OCI-LY1 (cell line): Measurements from ENCODE around the gene PKD1L1.

ENCODE experiments used
- H2AFZ ChIP-seq: fragments of 200-600 bp; sonication (generic), shearing (Covaris generic); 2 replicates; pipeline ENCODE4 v1.6.0; 2014; ENCODE audit warnings: antibody characterized with exemption, mild to moderate bottlenecking, low read length
- H3F3A ChIP-seq: fragments of 200-600 bp; sonication (generic), shearing (Covaris generic); 2 replicates; pipeline ENCODE4 v1.6.0; 2014; ENCODE audit warnings: mild to moderate bottlenecking, antibody characterized with exemption, low read length, moderate library complexity; ENCODE audit not compliant: insufficient read depth
- H3K27ac ChIP-seq: fragments of 200-600 bp; sonication (generic); 2 replicates; pipeline ENCODE4 v1.5.1; 2014; ENCODE audit warnings: low read length, mixed run types, mild to moderate bottlenecking, low read depth; ENCODE audit not compliant: poor library complexity, severe bottlenecking
- H3K27me3 ChIP-seq: fragments of 200-600 bp; sonication (generic); 2 replicates; pipeline ENCODE4 v1.6.0; 2014; ENCODE audit warnings: antibody characterized with exemption, mild to moderate bottlenecking, low read length, moderate library complexity; ENCODE audit not compliant: insufficient read depth
- H3K36me3 ChIP-seq: fragments of 200-600 bp; sonication (generic); 2 replicates; pipeline ENCODE4 v1.6.1; 2014; ENCODE audit warnings: mild to moderate bottlenecking, antibody characterized with exemption, low read length, moderate library complexity, mixed read lengths; ENCODE audit not compliant: insufficient read depth
- H3K4me1 ChIP-seq: fragments of 200-600 bp; sonication (generic); 2 replicates; pipeline ENCODE4 v1.5.1; 2014; ENCODE audit warnings: mild to moderate bottlenecking, low read length, moderate library complexity; ENCODE audit not compliant: insufficient read depth, severe bottlenecking
- H3K4me2 ChIP-seq: fragments of 200-600 bp; sonication (generic), shearing (Covaris generic); 2 replicates; pipeline ENCODE4 v1.6.1; 2014; ENCODE audit warnings: low read length
- H3K4me3 ChIP-seq: fragments of 200-600 bp; sonication (generic); 2 replicates; pipeline ENCODE4 v1.5.1; 2014; ENCODE audit warnings: low read length, low read depth, mild to moderate bottlenecking, mixed read lengths; ENCODE audit not compliant: poor library complexity, severe bottlenecking
- H3K79me2 ChIP-seq: fragments of 200-600 bp; shearing (Covaris generic); 2 replicates; pipeline ENCODE4 v1.6.1; 2016; ENCODE audit warnings: mixed run types, low read length, mixed read lengths; ENCODE audit not compliant: insufficient read depth
- H3K9ac ChIP-seq: fragments of 200-600 bp; sonication (generic), shearing (Covaris generic); 2 replicates; pipeline ENCODE4 v1.6.1; 2014; ENCODE audit warnings: mild to moderate bottlenecking, low read length, mixed read lengths
- H3K9me2 ChIP-seq: fragments of 200-600 bp; sonication (generic), shearing (Covaris generic); 2 replicates; pipeline ENCODE4 v1.6.1; 2014; ENCODE audit warnings: low read depth, mild to moderate bottlenecking, low read length, mixed read lengths
- H3K9me3 ChIP-seq: fragments of 200-600 bp; shearing (Covaris generic); 2 replicates; pipeline ENCODE4 v1.6.1; 2014; ENCODE audit warnings: low read length, mixed read lengths
- H4K20me1 ChIP-seq: fragments of 200-600 bp; sonication (generic), shearing (Covaris generic); 2 replicates; pipeline ENCODE4 v1.6.0; 2016; ENCODE audit warnings: mild to moderate bottlenecking, low read length; ENCODE audit not compliant: insufficient read depth
- EZH2 ChIP-seq: fragments of 200-600 bp; sonication (generic), shearing (Covaris generic); IDR thresholded peaks from 2 replicates; pipeline ENCODE4 v1.8.0; 2017; ENCODE audit warnings: borderline replicate concordance, mixed run types, mild to moderate bottlenecking, antibody characterized with exemption, low read length, moderate library complexity, mixed read lengths
- TF ChIP-seq, protein P1 (sequence below): fragments of 200-600 bp; sonication (generic), shearing (Covaris generic); IDR thresholded peaks from 2 replicates; pipeline ENCODE4 v1.5.1; 2017; ENCODE audit warnings: mild to moderate bottlenecking, antibody characterized with exemption, low read length, moderate library complexity, mixed read lengths

Gene PKD1L1

GRCh38 chr7:47887016-47887640, 61.1 kb downstream of the PKD1L1 start:
- Histone ChIP-seq H3K4me1 (no peaks in the 10 kb centered on the region), H3K4me3 (no peak overlapping the region), H4K20me1 (no peaks in the 10 kb centered on the region), H2AFZ (no peak overlapping the region), H3F3A (no peaks in the 10 kb centered on the region), H3K9me3 (no peaks in the 10 kb centered on the region), H3K27me3 (peaks cover 16% of the 10 kb centered on the region; the same call in 1 of the 2 replicates), H3K79me2 (no peaks in the 10 kb centered on the region), H3K36me3 (no peaks in the 10 kb centered on the region), H3K4me2 (no peak overlapping the region), H3K9ac (no peak overlapping the region), H3K27ac (no peak overlapping the region), H3K9me2 (no peaks in the 10 kb centered on the region)
- TF ChIP-seq, protein P1, sequence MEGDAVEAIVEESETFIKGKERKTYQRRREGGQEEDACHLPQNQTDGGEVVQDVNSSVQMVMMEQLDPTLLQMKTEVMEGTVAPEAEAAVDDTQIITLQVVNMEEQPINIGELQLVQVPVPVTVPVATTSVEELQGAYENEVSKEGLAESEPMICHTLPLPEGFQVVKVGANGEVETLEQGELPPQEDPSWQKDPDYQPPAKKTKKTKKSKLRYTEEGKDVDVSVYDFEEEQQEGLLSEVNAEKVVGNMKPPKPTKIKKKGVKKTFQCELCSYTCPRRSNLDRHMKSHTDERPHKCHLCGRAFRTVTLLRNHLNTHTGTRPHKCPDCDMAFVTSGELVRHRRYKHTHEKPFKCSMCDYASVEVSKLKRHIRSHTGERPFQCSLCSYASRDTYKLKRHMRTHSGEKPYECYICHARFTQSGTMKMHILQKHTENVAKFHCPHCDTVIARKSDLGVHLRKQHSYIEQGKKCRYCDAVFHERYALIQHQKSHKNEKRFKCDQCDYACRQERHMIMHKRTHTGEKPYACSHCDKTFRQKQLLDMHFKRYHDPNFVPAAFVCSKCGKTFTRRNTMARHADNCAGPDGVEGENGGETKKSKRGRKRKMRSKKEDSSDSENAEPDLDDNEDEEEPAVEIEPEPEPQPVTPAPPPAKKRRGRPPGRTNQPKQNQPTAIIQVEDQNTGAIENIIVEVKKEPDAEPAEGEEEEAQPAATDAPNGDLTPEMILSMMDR: no peak
- no peak for TF ChIP-seq EZH2

DNA sequence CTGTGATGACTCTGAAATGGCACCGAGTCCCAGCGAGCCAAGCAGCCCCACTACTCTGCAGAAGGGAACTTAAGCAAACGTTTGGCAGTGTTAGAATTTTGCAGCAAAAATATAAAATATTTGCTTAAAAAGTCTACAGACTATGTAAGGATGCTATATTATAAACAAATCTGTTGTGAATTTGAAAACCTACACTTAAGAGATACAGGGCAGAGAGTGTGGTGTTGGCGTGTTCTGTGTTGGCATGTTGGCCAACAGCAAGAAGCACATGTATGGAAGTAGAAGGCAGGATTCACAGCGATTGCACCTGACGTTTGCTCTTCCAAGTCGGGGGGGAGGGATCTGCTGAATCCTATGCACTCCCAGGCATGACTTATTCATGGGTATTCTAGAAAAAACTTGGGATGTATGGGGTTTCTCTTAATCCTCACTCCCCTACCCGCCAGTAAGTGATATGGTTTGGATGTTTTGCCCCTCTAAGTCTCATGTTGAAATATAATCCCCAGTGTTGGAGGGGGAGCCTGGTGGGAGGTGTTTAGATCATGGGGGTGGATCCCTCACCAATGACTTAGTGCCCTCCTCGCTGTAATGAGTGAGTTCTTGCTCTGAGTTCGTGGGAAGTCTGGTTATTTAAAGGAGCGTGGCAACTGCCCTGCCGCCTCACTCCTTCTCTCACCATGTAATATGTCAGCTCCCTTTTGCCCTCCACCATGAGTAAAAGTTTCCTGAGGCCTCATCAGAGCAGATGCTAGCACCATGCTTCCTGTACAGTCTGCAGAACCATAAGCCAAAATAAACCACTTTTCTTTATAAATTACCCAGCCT, 62.1 kb downstream of the PKD1L1 start:
- Histone ChIP-seq H4K20me1 (no peaks in the 10 kb centered on the region), H3K27ac (no peak overlapping the region), H3K4me2 (no peak overlapping the region), H2AFZ (no peak overlapping the region), H3F3A (no peaks in the 10 kb centered on the region), H3K9ac (no peak overlapping the region), H3K4me3 (no peak overlapping the region), H3K4me1 (no peaks in the 10 kb centered on the region), H3K36me3 (no peaks in the 10 kb centered on the region), H3K9me2 (no peaks in the 10 kb centered on the region), H3K9me3 (no peaks in the 10 kb centered on the region), H3K27me3 (peaks cover 16% of the 10 kb centered on the region; the same call in 1 of the 2 replicates), H3K79me2 (no peaks in the 10 kb centered on the region)
- TF ChIP-seq, protein P1: no peak
- no peak for TF ChIP-seq EZH2

GRCh38 chr7:47885309-47885986, 62.8 kb downstream of the PKD1L1 start:
- Histone ChIP-seq H4K20me1 (no peaks in the 10 kb centered on the region), H3K9ac (no peak overlapping the region), H3K4me2 (no peak overlapping the region), H2AFZ (no peak overlapping the region), H3K79me2 (no peaks in the 10 kb centered on the region), H3K9me2 (no peaks in the 10 kb centered on the region), H3K27ac (no peak overlapping the region), H3K27me3 (peaks cover 11% of the 10 kb centered on the region; the same call in 1 of the 2 replicates), H3K9me3 (no peaks in the 10 kb centered on the region), H3K36me3 (no peaks in the 10 kb centered on the region), H3K4me1 (no peaks in the 10 kb centered on the region), H3F3A (no peaks in the 10 kb centered on the region), H3K4me3 (no peak overlapping the region)
- TF ChIP-seq EZH2: no peak
- TF ChIP-seq, protein P1: no peak
